C4-2B (cell line): Measurements from ENCODE around the gene CRB1.

Experiments used
- H3K27ac ChIP-seq: fragments of 450-650 bp; 2 replicates; pipeline ENCODE4 v1.5.1; 2017
- CTCF ChIP-seq: fragments of 450-650 bp; conservative IDR thresholded peaks from 2 replicates; pipeline ENCODE4 v1.5.1; 2017; ENCODE audit warnings: mild to moderate bottlenecking
- ZFX ChIP-seq: fragments of 450-650 bp; IDR thresholded peaks from 2 replicates; pipeline ENCODE4 v1.6.1; 2017

The CRB1 gene

GRCh38 chr1:197451381-197451780 lies 183.3 kb downstream of the CRB1 start:
- no peak overlapping the region for H3K27ac ChIP-seq
- TF ChIP-seq ZFX (no peak), CTCF (no peak)

GRCh38 chr1:197453376-197454058 lies 185.5 kb downstream of the CRB1 start:
- no peak overlapping the region for H3K27ac ChIP-seq
- TF ChIP-seq CTCF (no peak), ZFX (no peak)

- no peak overlapping the region for H3K27ac ChIP-seq
- TF ChIP-seq ZFX (no peak), CTCF (no peak)
These were observed 194.5 kb downstream of the CRB1 start for GRCh38 chr1:197462539-197462938.

- H3K27ac ChIP-seq, result no peak overlapping the region
- TF ChIP-seq CTCF (no peak), ZFX (no peak)
These were observed 195.1 kb downstream of the CRB1 start for GRCh38 chr1:197463142-197463541.

- no peak overlapping the region for H3K27ac ChIP-seq
- TF ChIP-seq ZFX (no peak), CTCF (no peak)
These were observed 196.0 kb downstream of the CRB1 start for GRCh38 chr1:197464044-197464443.

GRCh38 chr1:197465528-197466327 lies 197.7 kb downstream of the CRB1 start:
- TF ChIP-seq ZFX (no peak), CTCF (no peak)
- H3K27ac ChIP-seq, result no peak overlapping the region

GRCh38 chr1:197466813-197467212 lies 198.8 kb downstream of the CRB1 start:
- H3K27ac ChIP-seq, result no peak overlapping the region
- TF ChIP-seq CTCF, result no peak
- no peak for TF ChIP-seq ZFX
